Measurements from ENCODE around the gene ADGRV1.
"Not testable (repeated sequence)": the region's sequence is repeated elsewhere in the genome, so short reads cannot be mapped to it uniquely, and the experiment has no call there.

ADGRV1 gene

DNA sequence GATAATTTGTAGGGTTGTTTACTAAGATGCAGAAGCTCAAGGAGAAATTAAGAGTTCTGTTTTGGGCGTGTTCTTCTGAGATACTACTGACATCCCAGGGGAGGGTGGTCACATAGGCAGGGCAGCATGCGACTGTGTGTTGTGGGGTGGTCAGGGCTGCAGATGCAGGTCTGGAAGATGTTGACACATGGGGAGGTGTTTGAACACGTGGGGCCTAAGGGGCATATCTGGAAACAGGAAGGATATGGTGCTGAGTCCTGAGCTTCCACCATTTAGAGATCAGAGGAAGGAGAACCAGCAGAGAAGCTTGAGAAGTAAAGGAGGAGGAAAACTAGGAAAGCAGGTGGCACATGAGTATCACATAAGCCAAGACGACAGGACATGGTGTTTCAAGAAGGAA, 228.2 kb downstream of the ADGRV1 start:
- no peak for DNase-seq (ENCODE audit: low read depth)
- TF ChIP-seq, protein P1, sequence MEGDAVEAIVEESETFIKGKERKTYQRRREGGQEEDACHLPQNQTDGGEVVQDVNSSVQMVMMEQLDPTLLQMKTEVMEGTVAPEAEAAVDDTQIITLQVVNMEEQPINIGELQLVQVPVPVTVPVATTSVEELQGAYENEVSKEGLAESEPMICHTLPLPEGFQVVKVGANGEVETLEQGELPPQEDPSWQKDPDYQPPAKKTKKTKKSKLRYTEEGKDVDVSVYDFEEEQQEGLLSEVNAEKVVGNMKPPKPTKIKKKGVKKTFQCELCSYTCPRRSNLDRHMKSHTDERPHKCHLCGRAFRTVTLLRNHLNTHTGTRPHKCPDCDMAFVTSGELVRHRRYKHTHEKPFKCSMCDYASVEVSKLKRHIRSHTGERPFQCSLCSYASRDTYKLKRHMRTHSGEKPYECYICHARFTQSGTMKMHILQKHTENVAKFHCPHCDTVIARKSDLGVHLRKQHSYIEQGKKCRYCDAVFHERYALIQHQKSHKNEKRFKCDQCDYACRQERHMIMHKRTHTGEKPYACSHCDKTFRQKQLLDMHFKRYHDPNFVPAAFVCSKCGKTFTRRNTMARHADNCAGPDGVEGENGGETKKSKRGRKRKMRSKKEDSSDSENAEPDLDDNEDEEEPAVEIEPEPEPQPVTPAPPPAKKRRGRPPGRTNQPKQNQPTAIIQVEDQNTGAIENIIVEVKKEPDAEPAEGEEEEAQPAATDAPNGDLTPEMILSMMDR (conservative IDR thresholded peaks at IDR 0.05; ENCODE audit: low read depth, low read length) = no peak
- no peak overlapping the region for H3K4me3 ChIP-seq (ENCODE audit: low read depth, low read length)

DNA sequence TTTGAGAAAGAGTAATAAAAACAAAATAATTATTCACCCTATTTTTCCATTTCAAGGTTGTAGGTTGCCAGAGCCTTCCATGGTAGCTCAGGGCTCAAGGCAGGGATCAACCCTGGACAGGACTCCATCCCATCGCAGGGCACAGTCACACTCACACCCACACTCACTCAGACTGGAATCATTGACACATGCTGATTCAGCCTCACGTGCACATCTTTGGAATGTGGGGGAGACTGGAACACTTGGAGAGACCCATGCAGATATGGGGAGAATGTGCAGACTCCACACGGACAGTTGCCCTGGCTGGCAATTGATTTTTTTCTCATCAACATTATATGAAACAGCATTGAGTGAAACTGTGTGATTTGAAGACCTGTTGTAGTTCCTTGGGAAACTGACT, 234.1 kb downstream of the ADGRV1 start:
- no peak overlapping the region for H3K4me3 ChIP-seq (ENCODE audit: low read depth, low read length)
- DNase-seq (ENCODE audit: low read depth) = no peak
- TF ChIP-seq, protein P1 (conservative IDR thresholded peaks at IDR 0.05; ENCODE audit: low read depth, low read length) = no peak

DNA sequence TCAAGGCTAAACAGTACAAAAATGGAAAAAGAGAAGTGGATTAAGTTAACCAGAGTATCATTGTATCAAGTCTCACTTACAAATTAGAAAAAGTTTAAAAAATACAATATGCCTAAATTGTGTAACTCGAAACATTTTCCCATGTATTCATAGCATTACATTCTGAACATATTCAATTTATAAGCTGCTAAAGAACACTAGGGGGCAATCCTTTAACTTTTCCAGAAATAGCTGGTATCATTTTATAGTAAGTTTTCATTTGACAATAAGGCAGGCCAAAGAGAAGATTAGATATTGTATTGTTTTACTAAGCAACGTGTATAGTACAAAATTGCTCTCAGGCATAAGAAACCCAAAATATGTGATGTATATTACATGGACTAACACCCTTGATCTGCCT, 234.6 kb downstream of the ADGRV1 start:
- no peak overlapping the region for H3K4me3 ChIP-seq (ENCODE audit: low read depth, low read length)
- TF ChIP-seq, protein P1 (conservative IDR thresholded peaks at IDR 0.05; ENCODE audit: low read depth, low read length) = peak; percentile 40
- no peak for DNase-seq (ENCODE audit: low read depth)

DNA sequence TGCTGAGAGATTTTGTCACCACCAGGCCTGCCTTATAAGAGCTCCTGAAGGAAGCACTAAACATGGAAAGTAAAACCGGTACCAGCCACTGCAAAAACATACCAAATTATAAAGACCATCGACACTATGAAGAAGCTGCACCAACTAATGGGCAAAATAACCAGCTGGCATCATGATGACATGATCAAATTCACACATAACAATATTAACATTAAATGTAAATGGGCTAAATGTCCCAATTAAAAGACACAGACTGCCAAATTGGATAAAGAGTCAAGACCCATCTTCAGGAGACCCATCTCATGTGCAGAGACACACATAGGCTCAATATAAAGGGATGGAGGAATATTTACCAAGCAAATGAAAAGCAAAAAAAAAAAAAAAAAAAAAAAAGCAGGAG, 238.3 kb downstream of the ADGRV1 start:
- DNase-seq (ENCODE audit: low read depth); H3K4me3 ChIP-seq (ENCODE audit: low read depth, low read length): not testable (repeated sequence)

DNA sequence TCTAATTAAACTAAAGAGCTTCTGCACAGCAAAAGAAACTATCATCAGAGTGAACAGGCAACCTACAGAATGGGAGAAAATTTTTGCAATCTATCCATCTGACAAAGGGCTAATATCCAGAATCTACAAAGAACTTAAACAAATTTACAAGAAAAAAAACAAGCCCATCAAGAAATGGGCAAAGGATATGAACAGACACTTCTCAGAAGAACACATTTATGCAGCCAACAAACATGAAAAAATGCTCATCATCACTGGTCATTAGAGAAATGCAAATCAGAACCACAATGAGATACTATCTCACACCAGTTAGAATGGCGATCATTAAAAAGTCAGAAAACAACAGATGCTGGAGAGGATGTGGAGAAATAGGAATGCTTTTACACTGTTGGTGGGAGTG, 241.5 kb downstream of the ADGRV1 start:
- H3K4me3 ChIP-seq (ENCODE audit: low read depth, low read length); DNase-seq (ENCODE audit: low read depth): not testable (repeated sequence)

DNA sequence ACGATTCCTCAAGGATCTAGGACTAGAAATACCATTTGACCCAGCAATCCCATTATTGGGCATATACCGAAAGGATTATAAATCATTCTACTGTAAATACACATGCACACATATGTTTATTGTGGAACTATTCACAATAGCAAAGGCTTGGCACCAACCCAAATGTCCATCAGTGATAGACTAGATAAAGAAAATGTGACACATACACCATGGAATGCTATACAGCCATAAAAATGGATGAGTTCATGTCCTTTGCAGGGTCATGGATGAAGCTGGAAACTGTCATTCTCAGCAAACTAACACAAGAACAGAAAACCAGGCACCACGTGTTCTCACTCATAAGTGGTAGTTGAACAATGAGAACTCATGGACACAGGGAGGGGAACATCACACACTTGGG, 241.9 kb downstream of the ADGRV1 start:
- DNase-seq (ENCODE audit: low read depth); H3K4me3 ChIP-seq (ENCODE audit: low read depth, low read length): not testable (repeated sequence)

DNA sequence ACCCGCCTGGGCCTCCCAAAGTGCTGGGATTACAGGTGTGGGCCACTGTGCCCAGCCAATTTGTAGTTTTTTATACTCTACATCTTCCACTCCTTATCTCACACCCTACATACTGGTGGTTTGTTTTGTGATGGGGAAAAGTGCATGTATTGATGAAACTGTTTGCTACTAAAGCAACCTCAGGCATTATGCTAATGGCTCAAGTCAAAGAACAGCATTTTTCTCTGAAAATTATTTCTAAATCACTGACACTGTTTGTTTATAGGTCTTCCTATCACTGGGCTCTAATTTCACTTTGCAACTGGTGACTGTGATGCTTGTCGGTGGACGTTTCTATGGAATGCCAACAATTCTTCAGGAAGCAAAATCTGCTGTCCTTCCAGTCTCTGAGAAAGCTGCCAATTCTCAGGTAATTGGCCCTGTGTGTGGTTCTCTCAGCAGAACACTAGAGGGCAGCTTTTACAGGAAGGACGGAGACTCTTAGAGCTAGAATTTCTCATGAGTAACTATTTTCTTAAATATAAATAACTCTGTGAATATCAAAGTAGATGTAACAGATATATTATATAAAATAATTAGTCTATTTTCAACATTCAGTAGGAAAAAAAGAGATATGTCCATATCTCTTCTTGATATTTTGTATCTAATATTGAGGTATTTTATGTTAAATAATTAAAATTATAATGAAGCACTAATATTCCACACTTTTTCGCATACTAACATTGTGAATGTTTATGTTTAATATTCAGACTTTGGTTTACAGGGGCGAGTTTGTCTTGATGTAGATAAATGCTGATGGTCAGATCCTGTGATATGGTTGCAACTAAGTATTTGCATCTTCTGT, 244.1 kb downstream of the ADGRV1 start:
- H3K4me3 ChIP-seq (ENCODE audit: low read depth, low read length) = no peak overlapping the region
- TF ChIP-seq, protein P1 (conservative IDR thresholded peaks at IDR 0.05; ENCODE audit: low read depth, low read length) = peak; percentile 90
- peak; percentile 71 for DNase-seq (ENCODE audit: low read depth)

DNA sequence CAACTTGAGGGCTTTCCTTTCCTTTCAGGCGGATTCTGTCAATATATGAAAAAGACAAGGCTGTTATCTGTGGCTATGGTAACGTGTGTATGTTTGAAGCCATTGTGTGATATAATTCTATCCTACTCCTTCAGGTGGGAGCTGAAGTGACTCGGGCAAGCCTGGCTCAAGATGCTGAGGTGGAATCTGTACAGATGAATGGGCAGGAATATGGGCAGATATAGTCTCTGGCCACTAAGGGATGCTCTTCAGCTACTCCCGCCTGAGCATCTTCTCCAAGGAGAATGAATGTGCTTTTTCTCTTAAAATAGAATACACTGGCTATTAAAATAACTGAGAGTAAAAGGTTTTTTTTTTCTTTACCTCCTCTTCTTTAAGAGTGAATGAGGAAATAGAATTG, 244.8 kb downstream of the ADGRV1 start:
- DNase-seq (ENCODE audit: low read depth) = no peak
- TF ChIP-seq, protein P1 (conservative IDR thresholded peaks at IDR 0.05; ENCODE audit: low read depth, low read length) = peak; percentile 18
- no peak overlapping the region for H3K4me3 ChIP-seq (ENCODE audit: low read depth, low read length)

All from choroid plexus epithelial cell (primary cell).